Lung (tissue), 12 donors: ENCODE data around the gene LIPC. TPM values are rescaled to one million over a fixed set of nuclear protein-coding genes. Genes with fewer than 3 reads are reported as not detected.

ENCODE experiments used
- ATAC-seq: fragments of 200-7000 bp; cut with Tn5 transposase; one replicate; pipeline ENCODE4 v1.9.1; 2020; ENCODE audit warnings: moderate number of reproducible peaks; ENCODE audit not compliant: insufficient read depth, low FRiP score
- DNase-seq, 3 donors: peaks; one replicate each; pipeline ENCODE4 v3.0.0-alpha.2; 2013 to 2017
- H3K27ac ChIP-seq, 2 donors: one replicate each; pipeline ENCODE4 v1.5.1; 2013; ENCODE audit warnings: mild to moderate bottlenecking in 2 of 2, moderate library complexity in 2 of 2, control low read depth in 1 of 2, inconsistent platforms in 1 of 2, low read depth in 1 of 2, low read length in 1 of 2
- H3K27me3 ChIP-seq, 3 donors: one replicate each; pipeline ENCODE4 v1.5.1; 2013; ENCODE audit warnings: low read length in 2 of 3; ENCODE audit not compliant: control insufficient read depth in 3 of 3, insufficient read depth in 3 of 3
- H3K36me3 ChIP-seq, 4 donors: one replicate each; pipeline ENCODE4 v1.5.1; 2013; ENCODE audit warnings: low read length in 4 of 4, mild to moderate bottlenecking in 1 of 4, moderate library complexity in 1 of 4; ENCODE audit not compliant: control insufficient read depth in 4 of 4, insufficient read depth in 4 of 4
- H3K4me1 ChIP-seq, 5 donors: one replicate each; pipeline ENCODE4 v1.5.1; 2013; ENCODE audit warnings: low read length in 5 of 5, mild to moderate bottlenecking in 2 of 5, moderate library complexity in 1 of 5; ENCODE audit not compliant: control insufficient read depth in 5 of 5, insufficient read depth in 5 of 5
- H3K4me3 ChIP-seq: one replicate; pipeline ENCODE4 v1.5.1; 2013; ENCODE audit warnings: mild to moderate bottlenecking, control low read depth, moderate library complexity
- H3K9ac ChIP-seq, 2 donors: one replicate each; pipeline ENCODE4 v1.5.1; 2013; ENCODE audit warnings: low read length in 2 of 2, control low read depth in 1 of 2; ENCODE audit not compliant: insufficient read depth in 1 of 2
- H3K9me3 ChIP-seq, 4 donors: one replicate each; pipeline ENCODE4 v1.5.1; 2013; ENCODE audit warnings: low read length in 3 of 4, mild to moderate bottlenecking in 1 of 4, moderate library complexity in 1 of 4; ENCODE audit not compliant: control insufficient read depth in 4 of 4, insufficient read depth in 3 of 4
- CTCF ChIP-seq: IDR thresholded peaks from 2 replicates; pipeline ENCODE4 v1.5.1; 2012; ENCODE audit warnings: mild to moderate bottlenecking; ENCODE audit errors: control extremely low read depth, extremely low read depth
- WGBS, 2 donors: extraction: QIAGEN DNeasy Blood & Tissue Kit; methylation state at CpG; one replicate each; pipeline ENCODE4 v1.1.7; 2013; 5-methylcytosine and 5-hydroxymethylcytosine counted together
- polyA plus RNA-seq, 2 donors: library from polyadenylated mRNA; stranded (reverse); fragments of 200-250 nt; gene quantifications; one replicate each; pipeline ENCODE4 v1.2.1, GENCODE V29; 2013
- total RNA-seq, 2 donors: library from RNA; depleted of rRNA in 1 of 2; stranded (reverse); fragments of >200 nt in 1 of 2; gene quantifications; one replicate each; pipeline ENCODE4 v1.2.1, GENCODE V29; 2014 to 2021
- donor health status: control.
- donor health status: control.
- donor health status: Bipolar disorder and iron deficiency.
- donor health status: healthy.
- donor health status: DM: yes; HTN: yes; CAD: no.

Gene LIPC
- total and polyA plus RNA-seq, 4 donors, result 0.20 to 0.57 (median 0.40) TPM

GRCh38 chr15:58438111-58438510 lies 6.3 kb downstream of the LIPC start:
- Histone ChIP-seq H3K36me3 (no peaks in the 10 kb centered on the region), H3K4me1 (peaks cover 0 to 19% (median 3%) of the 10 kb centered on the region in 5 donors), H3K4me3 (no peak overlapping the region), H3K27ac (no peak overlapping the region), H3K27me3 (no peaks in the 10 kb centered on the region), H3K9me3 (no peaks in the 10 kb centered on the region), H3K9ac (no peak overlapping the region)
- TF ChIP-seq CTCF, result no peak
- 95 to 96% methylated on average over 9 of the region's 9 CpGs for WGBS, 2 donors
- ATAC-seq, result no peak
- DNase-seq, result no peak

DNA sequence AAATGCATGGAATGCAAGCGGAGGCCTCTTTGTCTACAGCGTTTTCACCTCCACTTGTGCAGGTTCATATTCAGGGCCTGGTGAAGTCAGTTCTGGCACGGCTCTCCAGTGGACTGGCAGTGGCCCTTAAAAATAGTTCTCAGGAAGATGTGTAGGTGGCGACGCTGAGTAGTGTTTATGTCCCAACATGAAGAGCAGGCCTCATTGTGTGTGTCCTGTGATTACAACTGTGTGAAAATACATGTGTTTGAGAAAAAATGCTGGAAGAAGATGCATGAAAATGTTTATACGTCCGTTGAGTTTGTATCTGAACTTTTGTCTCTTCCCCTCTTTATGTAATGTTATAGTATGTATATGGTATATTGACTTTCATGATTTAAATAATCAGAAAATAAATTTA lies 7.2 kb downstream of the LIPC start:
- no peaks in the 10 kb centered on the region for H3K27me3 ChIP-seq
- H3K27ac ChIP-seq, result no peak overlapping the region
- no peak overlapping the region for H3K9ac ChIP-seq
- DNase-seq, result peak; percentile 39 to 73 (median 54)
- H3K4me1 ChIP-seq, result peaks cover 0 to 19% (median 3%) of the 10 kb centered on the region in 5 donors
- no peaks in the 10 kb centered on the region for H3K36me3 ChIP-seq
- 65 to 70% methylated on average over 7 of the region's 7 CpGs for WGBS, 2 donors
- no peak for ATAC-seq
- no peak for TF ChIP-seq CTCF
- H3K4me3 ChIP-seq, result no peak overlapping the region
- no peaks in the 10 kb centered on the region for H3K9me3 ChIP-seq

- peak; percentile 80 for ATAC-seq
- TF ChIP-seq CTCF, result no peak
- no peak for DNase-seq
- 58 to 85% methylated on average over 7 of the region's 7 CpGs for WGBS, 2 donors
- Histone ChIP-seq H3K9me3 (no peaks in the 10 kb centered on the region), H3K4me1 (peaks cover 3 to 19% (median 8%) of the 10 kb centered on the region in 5 donors), H3K27ac (peak overlapping the region; percentile 83 to 85), H3K36me3 (no peaks in the 10 kb centered on the region), H3K9ac (no peak overlapping the region), H3K27me3 (no peaks in the 10 kb centered on the region), H3K4me3 (no peak overlapping the region)
Observed at GRCh38 chr15:58440158-58440910, 8.5 kb downstream of the LIPC start.
